OCI-M1 (cell line): ENCODE measurements around the gene ZNF804A.

Experiments
- DNase-seq: peaks from one replicate; lab custom pipeline; 2025; lab: John Stamatoyannopoulos, UW

Gene ZNF804A

GRCh38 chr2:184938221-184938985 is 340.1 kb downstream of the ZNF804A start:
- DNase-seq: no peak

GRCh38 chr2:184945326-184945725 is 347.0 kb downstream of the ZNF804A start:
- DNase-seq: no peak

- no peak for DNase-seq
These were observed 347.5 kb downstream of the ZNF804A start for GRCh38 chr2:184945824-184946223.

- no peak for DNase-seq
These were observed 358.5 kb downstream of the ZNF804A start for GRCh38 chr2:184956856-184957255.

- no peak for DNase-seq
These were observed 373.3 kb downstream of the ZNF804A start for GRCh38 chr2:184971546-184972068.
